Adipose tissue (tissue), 3 donors: ENCODE measurements around the gene C19orf44. TPM values are rescaled to one million over a fixed set of nuclear protein-coding genes. Genes with fewer than 3 reads are reported as not detected.
"Not testable (repeated sequence)": the region's sequence is repeated elsewhere in the genome, so short reads cannot be mapped to it uniquely, and the experiment has no call there.

Experiments
- H3K27ac ChIP-seq: one replicate; pipeline ENCODE4 v1.5.1; 2013; ENCODE audit warnings: low read depth, low read length
- WGBS, 3 donors: extraction: QIAGEN DNeasy Blood & Tissue Kit; methylation state at CpG; one replicate each; pipeline ENCODE4 v1.1.7; 2013; 5-methylcytosine and 5-hydroxymethylcytosine counted together
- polyA plus RNA-seq, 3 donors: library from polyadenylated mRNA; stranded (reverse); fragments of 200-250 nt; gene quantifications; one replicate each; pipeline ENCODE4 v1.2.3, GENCODE V29; 2013
- donor health status: healthy with polysubstance abuse.
- donor health status: Bipolar disorder and iron deficiency.
- donor health status: healthy.

Gene C19orf44
- 1 to 10 TPM; 2.4 to 5.7 (median 3.5) TPM for polyA plus RNA-seq

GRCh38 chr19:16495982-16496612 is at the start of gene C19orf44, which contains the start of gene CALR3:
TSS of gene C19orf44 (plus strand) at chr19:16496394. CDS start at chr19:16500793, 4,399 bp downstream.
TSS of gene CALR3 (minus strand) at chr19:16496167. CDS start at chr19:16496129, 38 bp downstream.
- H3K27ac ChIP-seq = no peak within 1 kb of the TSS
- 0 to 1% (median 1%) methylated on average over 50 to 52 of the region's 52 CpGs for WGBS, 3 donors

- peak overlapping the region; percentile 32 for H3K27ac ChIP-seq
- WGBS, 3 donors = 13 to 30% (median 15%) methylated on average over 9 of the region's 9 CpGs
These were observed 49.3 kb upstream of the C19orf44 start for GRCh38 chr19:16446724-16447368.

- not testable (repeated sequence) for H3K27ac ChIP-seq
- 94 to 98% (median 95%) methylated on average over 3 of the region's 3 CpGs for WGBS, 3 donors
These were observed 47.3 kb upstream of the C19orf44 start for GRCh38 chr19:16448872-16449271.

- 54 to 88% (median 61%) methylated on average over 6 of the region's 6 CpGs for WGBS, 3 donors
- no peak overlapping the region for H3K27ac ChIP-seq
These were observed 46.7 kb upstream of the C19orf44 start for GRCh38 chr19:16449330-16449961.

GRCh38 chr19:16452325-16452724 is 43.9 kb upstream of the C19orf44 start:
- WGBS, 3 donors = 88 to 92% (median 88%) methylated on average over 8 of the region's 8 CpGs
- no peak overlapping the region for H3K27ac ChIP-seq

GRCh38 chr19:16454351-16454918 is 41.8 kb upstream of the C19orf44 start:
- no peak overlapping the region for H3K27ac ChIP-seq

GRCh38 chr19:16455489-16455888 is 40.7 kb upstream of the C19orf44 start:
- H3K27ac ChIP-seq = no peak overlapping the region
- WGBS, 3 donors = 90 to 91% (median 91%) methylated on average over 5 of the region's 5 CpGs

More at GRCh38 chr19:16454351-16454918, 41.8 kb upstream of the C19orf44 start:
- WGBS, 3 donors = 61 to 66% (median 65%) methylated on average over 10 of the region's 10 CpGs

GRCh38 chr19:16456652-16457194 is 39.5 kb upstream of the C19orf44 start:
- 49 to 62% (median 54%) methylated on average over 11 of the region's 11 CpGs for WGBS, 3 donors
- H3K27ac ChIP-seq = no peak overlapping the region

GRCh38 chr19:16457195-16457953 is 38.8 kb upstream of the C19orf44 start:
- 8 to 45% (median 11%) methylated on average over 15 to 16 of the region's 16 CpGs for WGBS, 3 donors
- H3K27ac ChIP-seq = no peak overlapping the region

- WGBS, 3 donors = 43 to 52% (median 46%) methylated on average over 8 of the region's 8 CpGs
- no peak overlapping the region for H3K27ac ChIP-seq
These were observed 38.3 kb upstream of the C19orf44 start for GRCh38 chr19:16457954-16458331.

GRCh38 chr19:16458391-16459341 is 37.5 kb upstream of the C19orf44 start:
- H3K27ac ChIP-seq = no peak overlapping the region
- 68 to 88% (median 74%) methylated on average over 25 of the region's 25 CpGs for WGBS, 3 donors

GRCh38 chr19:16459680-16460079 is 36.5 kb upstream of the C19orf44 start:
- WGBS, 3 donors = 47 to 93% (median 92%) methylated on average over 3 of the region's 3 CpGs
- H3K27ac ChIP-seq = no peak overlapping the region

- 72 to 84% (median 77%) methylated on average over 8 of the region's 8 CpGs for WGBS, 3 donors
- H3K27ac ChIP-seq = no peak overlapping the region
These were observed 35.7 kb upstream of the C19orf44 start for GRCh38 chr19:16460454-16460853.

- no peak overlapping the region for H3K27ac ChIP-seq
- 51 to 81% (median 59%) methylated on average over 9 of the region's 9 CpGs for WGBS, 3 donors
These were observed 34.6 kb upstream of the C19orf44 start for GRCh38 chr19:16461630-16462051.

- H3K27ac ChIP-seq = no peak overlapping the region
These were observed 33.4 kb upstream of the C19orf44 start for GRCh38 chr19:16462757-16463250.

GRCh38 chr19:16463341-16463990 is 32.7 kb upstream of the C19orf44 start:
- 68 to 89% (median 85%) methylated on average over 6 of the region's 6 CpGs for WGBS, 3 donors

More at GRCh38 chr19:16462757-16463250, 33.4 kb upstream of the C19orf44 start:
- WGBS, 3 donors = 58 to 73% (median 67%) methylated on average over 6 of the region's 6 CpGs

More at GRCh38 chr19:16463341-16463990, 32.7 kb upstream of the C19orf44 start:
- H3K27ac ChIP-seq = no peak overlapping the region
